Heart left ventricle (tissue), 13 donors: Measurements from ENCODE around the gene MPHOSPH6.

Source experiments
- POLR2A ChIP-seq, 2 donors: fragments of 450-650 bp; IDR thresholded peaks; one replicate each; pipeline ENCODE4 v1.6.1; 2017; ENCODE audit warnings: antibody characterized with exemption in 2 of 2, mild to moderate bottlenecking in 2 of 2, moderate library complexity in 2 of 2
- TF ChIP-seq, protein P1 (sequence below), 12 donors: fragments of 200-600 bp; sonication (generic) in 4 of 12; IDR thresholded peaks; one replicate each; pipeline versions ENCODE4 v1.5.0 to v1.8.0; 2018 to 2022; ENCODE audit warnings: antibody characterized with exemption in 12 of 12, mild to moderate bottlenecking in 5 of 12
- donor health status: ischemic (EF 13 %, LVEDD 7.1; RV severe dilation, severe dysfunction).
- donor health status: DM: no; HTN: yes; CAD: no.
- donor health status: DM: no; HTN: no; CAD: no.
- donor health status: ischemic (EF 25% LVEDD 6.9; RV normal size, moderate dysfunction).
- donor health status: ischemic (EF 25% LVEDD 5.7; RV mildly dilated, moderate dysfunction).
- donor health status: ischemic (EF 35%, LVEDD 5.7; RV mildly dilated, moderate dysfunction).
- donor health status: nonischemic (EF 11% LVEDD 7.7; RV severe dilation, severe dysfunction).
- donor health status: DM: yes; HTN: yes; CAD: no.
- donor health status: PGD.
- donor health status: ischemic (EF 29% LVEDD 5.4; RV normal size, mild dysfunction).
- donor health status: nonischemic (EF 23%, LVEDD 6.1; RV moderate dilation, normal function).

DNA sequence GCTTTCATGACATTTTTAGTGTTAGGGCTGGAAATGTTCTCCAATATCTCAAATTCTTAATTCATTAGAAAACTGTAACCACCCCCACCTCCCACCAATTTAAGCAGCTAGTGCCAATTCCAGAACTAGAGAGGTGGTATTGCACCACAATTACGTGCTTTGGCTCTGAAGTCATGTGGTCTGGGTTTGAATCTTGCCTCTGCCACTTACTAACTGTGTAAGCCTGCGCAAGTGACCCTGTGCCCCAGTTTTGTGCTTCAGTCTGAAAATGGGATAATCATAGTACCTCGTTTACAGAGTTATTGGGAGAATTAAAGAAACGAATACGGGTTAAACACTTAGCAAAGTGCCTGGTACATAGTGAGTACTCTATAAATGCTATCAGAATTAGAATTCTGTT, 14.2 kb upstream of the MPHOSPH6 start:
- TF ChIP-seq, protein P1, sequence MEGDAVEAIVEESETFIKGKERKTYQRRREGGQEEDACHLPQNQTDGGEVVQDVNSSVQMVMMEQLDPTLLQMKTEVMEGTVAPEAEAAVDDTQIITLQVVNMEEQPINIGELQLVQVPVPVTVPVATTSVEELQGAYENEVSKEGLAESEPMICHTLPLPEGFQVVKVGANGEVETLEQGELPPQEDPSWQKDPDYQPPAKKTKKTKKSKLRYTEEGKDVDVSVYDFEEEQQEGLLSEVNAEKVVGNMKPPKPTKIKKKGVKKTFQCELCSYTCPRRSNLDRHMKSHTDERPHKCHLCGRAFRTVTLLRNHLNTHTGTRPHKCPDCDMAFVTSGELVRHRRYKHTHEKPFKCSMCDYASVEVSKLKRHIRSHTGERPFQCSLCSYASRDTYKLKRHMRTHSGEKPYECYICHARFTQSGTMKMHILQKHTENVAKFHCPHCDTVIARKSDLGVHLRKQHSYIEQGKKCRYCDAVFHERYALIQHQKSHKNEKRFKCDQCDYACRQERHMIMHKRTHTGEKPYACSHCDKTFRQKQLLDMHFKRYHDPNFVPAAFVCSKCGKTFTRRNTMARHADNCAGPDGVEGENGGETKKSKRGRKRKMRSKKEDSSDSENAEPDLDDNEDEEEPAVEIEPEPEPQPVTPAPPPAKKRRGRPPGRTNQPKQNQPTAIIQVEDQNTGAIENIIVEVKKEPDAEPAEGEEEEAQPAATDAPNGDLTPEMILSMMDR (IDR thresholded peaks at IDR 0.05), result no peak
- TF ChIP-seq POLR2A (IDR thresholded peaks at IDR 0.05), result no peak
